GM19463 (cell line): ENCODE results near the gene IL31RA.

ENCODE experiments used
- ATAC-seq: cut with Tn5 transposase; IDR thresholded peaks from one replicate; pipeline ENCODE4 v1.9.1; 2021; ENCODE audit warnings: mild to moderate bottlenecking, moderate library complexity; ENCODE audit not compliant: unreplicated experiment

Gene IL31RA

GRCh38 chr5:55900068-55900467, 48.9 kb downstream of the IL31RA start:
- peak; percentile 38 for ATAC-seq

- no peak for ATAC-seq
Measured at GRCh38 chr5:55900776-55901175, 49.6 kb downstream of the IL31RA start.

- no peak for ATAC-seq
Measured at GRCh38 chr5:55902696-55903095, 51.5 kb downstream of the IL31RA start.

GRCh38 chr5:55903121-55903701, 52.1 kb downstream of the IL31RA start:
- peak; percentile 92 for ATAC-seq

- no peak for ATAC-seq
Measured at GRCh38 chr5:55904152-55904551, 53.0 kb downstream of the IL31RA start.

- ATAC-seq: no peak
Measured at GRCh38 chr5:55905251-55905650, 54.1 kb downstream of the IL31RA start.

- ATAC-seq: no peak
Measured at GRCh38 chr5:55907927-55908326, 56.8 kb downstream of the IL31RA start.

- ATAC-seq: no peak
Measured at GRCh38 chr5:55908804-55909203, 57.6 kb downstream of the IL31RA start.

- no peak for ATAC-seq
Measured at GRCh38 chr5:55911784-55912653, 60.9 kb downstream of the IL31RA start.

- ATAC-seq: peak; percentile 88
Measured at GRCh38 chr5:55913466-55914413, 62.6 kb downstream of the IL31RA start.

GRCh38 chr5:55914971-55915370, 63.8 kb downstream of the IL31RA start:
- no peak for ATAC-seq

- no peak for ATAC-seq
Measured at GRCh38 chr5:55915783-55916182, 64.6 kb downstream of the IL31RA start.

- ATAC-seq: no peak
Measured at GRCh38 chr5:55916986-55917385, 65.8 kb downstream of the IL31RA start.

GRCh38 chr5:55917402-55918086, 66.4 kb downstream of the IL31RA start:
- no peak for ATAC-seq

- ATAC-seq: no peak
Measured at GRCh38 chr5:55918087-55919035, 67.2 kb downstream of the IL31RA start.

- ATAC-seq: no peak
Measured at GRCh38 chr5:55919625-55920024, 68.5 kb downstream of the IL31RA start.

- no peak for ATAC-seq
Measured at GRCh38 chr5:55920784-55921183, 69.6 kb downstream of the IL31RA start.

GRCh38 chr5:55921617-55922016, 70.5 kb downstream of the IL31RA start:
- ATAC-seq: no peak

GRCh38 chr5:55923177-55923771, 72.1 kb downstream of the IL31RA start:
- no peak for ATAC-seq
